ENCODE results near the gene STAM.

- TF ChIP-seq POLR2A (IDR thresholded peaks at IDR 0.05) (no peak), CTCF (IDR thresholded peaks at IDR 0.05) (no peak)
Observed at GRCh38 chr10:17659365-17659764, 15.4 kb downstream of the STAM start.

All from vagina (tissue), 2 donors.